HCT116 (cell line): ENCODE results near the gene SLC6A2. TPM values are rescaled to one million over a fixed set of nuclear protein-coding genes. Genes with fewer than 3 reads are reported as not detected.

Source experiments
- ATAC-seq: fragments of 200-7000 bp; cut with Tn5 transposase; 2 replicates; pipeline ENCODE4 v1.9.1; 2020; ENCODE audit warnings: mild to moderate bottlenecking, moderate library complexity
- BruUV-seq: library from RNA; stranded (reverse); fragments of 400-500 nt; replicated peaks from 2 replicates; lab custom pipeline; 2021; lab: Mats Ljungman, UMichigan
- CTCF ChIA-PET: fragments of 300-600 bp; sonication (Branson Sonifier 250); formaldehyde crosslinking; loops from one replicate; lab custom pipeline; 2021; ENCODE audit warnings: antibody characterized with exemption; lab: Charles Lee
- POLR2A ChIA-PET: fragments of 300-600, 350-600 bp; sonication (Branson Sonifier 250); formaldehyde crosslinking; loops from one replicate; lab custom pipeline; 2021; ENCODE audit warnings: antibody characterized with exemption; lab: Charles Lee
- RAD21 ChIA-PET, 2 experiments: fragments of 300-600 bp; sonication (Branson Sonifier 250); formaldehyde crosslinking; loops; one replicate each; lab custom pipeline; 2023; ENCODE audit warnings: low total read pairs in 2 of 2; ENCODE audit not compliant: uncharacterized antibody in 2 of 2, unreplicated experiment in 2 of 2, low non-redundant PET in 1 of 2; lab: Charles Lee
- DNase-seq: peaks from one replicate; pipeline ENCODE4 v3.0.0-alpha.2; 2010; ENCODE audit warnings: low read depth, low spot score
- H2AFZ ChIP-seq: fragments of 200-600 bp; shearing (Covaris generic), sonication (generic); 2 replicates; pipeline ENCODE4 v1.6.1; 2017; ENCODE audit warnings: low read depth, mixed run types, mixed read lengths, antibody characterized with exemption, low read length; ENCODE audit not compliant: poor library complexity, severe bottlenecking
- H3K27ac ChIP-seq: 2 replicates; pipeline ENCODE4 v1.5.1; 2012; ENCODE audit warnings: low read depth, low read length
- H3K27me3 ChIP-seq: fragments of 200-600 bp; sonication (generic); 2 replicates; pipeline ENCODE4 v1.6.1; 2016; ENCODE audit warnings: mixed run types, low read length, mixed read lengths; ENCODE audit not compliant: insufficient read depth
- H3K36me3 ChIP-seq, 2 experiments: fragments of 200-500 bp in 1 of 2; fragments of 200-600 bp in 1 of 2; sonication (Bioruptor generic) in 1 of 2; sonication (generic) in 1 of 2; 2 replicates each; pipeline versions ENCODE4 v1.5.1 to v1.6.1; 2014 to 2016; ENCODE audit warnings: low read length in 2 of 2, inconsistent platforms in 1 of 2, mixed read lengths in 1 of 2, mixed run types in 1 of 2; ENCODE audit not compliant: insufficient read depth in 2 of 2, control insufficient read depth in 1 of 2
- H3K4me1 ChIP-seq, 2 experiments: fragments of 200-600 bp in 1 of 2; sonication (generic) in 1 of 2; 2 replicates each; pipeline versions ENCODE4 v1.5.1 to v1.6.1; 2012 to 2017; ENCODE audit warnings: low read length in 2 of 2, inconsistent platforms in 1 of 2, mild to moderate bottlenecking in 1 of 2, mixed read lengths in 1 of 2, mixed run types in 1 of 2, moderate library complexity in 1 of 2; ENCODE audit not compliant: insufficient read depth in 2 of 2, control insufficient read depth in 1 of 2
- H3K4me2 ChIP-seq: fragments of 200-600 bp; sonication (generic); 2 replicates; pipeline ENCODE4 v1.6.1; 2017; ENCODE audit warnings: mixed run types, low read length, mixed read lengths
- H3K4me3 ChIP-seq, 2 experiments: fragments of 200-600 bp in 1 of 2; sonication (generic) in 1 of 2; replicated peaks in 1 of 2; 2 replicates each; pipeline ENCODE4 v1.5.1; 2011 to 2016; ENCODE audit warnings: low read length in 2 of 2, control low read depth in 1 of 2, low read depth in 1 of 2, mild to moderate bottlenecking in 1 of 2, mixed read lengths in 1 of 2, mixed run types in 1 of 2
- H3K79me2 ChIP-seq: fragments of 200-600 bp; sonication (generic); 2 replicates; pipeline ENCODE4 v1.6.1; 2017; ENCODE audit warnings: mild to moderate bottlenecking, mixed run types, low read length, moderate library complexity, mixed read lengths; ENCODE audit not compliant: insufficient read depth
- H3K9ac ChIP-seq: fragments of 200-600 bp; sonication (generic); 2 replicates; pipeline ENCODE4 v1.6.1; 2016; ENCODE audit warnings: low read length, mixed read lengths
- H3K9me2 ChIP-seq: fragments of 200-600 bp; sonication (generic), shearing (Covaris generic); 2 replicates; pipeline ENCODE4 v1.6.1; 2017; ENCODE audit warnings: mixed run types, mild to moderate bottlenecking, moderate library complexity; ENCODE audit not compliant: insufficient read depth
- H3K9me3 ChIP-seq, 2 experiments: fragments of 200-500 bp in 1 of 2; fragments of 200-600 bp in 1 of 2; sonication (Bioruptor generic) in 1 of 2; sonication (generic) in 1 of 2; 2 replicates each; pipeline ENCODE4 v1.6.1; 2014 to 2017; ENCODE audit warnings: low read length in 2 of 2, mixed read lengths in 2 of 2, inconsistent platforms in 1 of 2, low read depth in 1 of 2, mild to moderate bottlenecking in 1 of 2, mixed run types in 1 of 2, moderate library complexity in 1 of 2; ENCODE audit not compliant: control insufficient read depth in 1 of 2, insufficient read depth in 1 of 2
- H4K20me1 ChIP-seq: fragments of 200-600 bp; sonication (generic), shearing (Covaris generic); 2 replicates; pipeline ENCODE4 v1.6.1; 2017; ENCODE audit warnings: mixed run types, mild to moderate bottlenecking, moderate library complexity; ENCODE audit not compliant: insufficient read depth
- CBX3 ChIP-seq: IDR thresholded peaks from 2 replicates; pipeline ENCODE4 v1.6.1; 2012; ENCODE audit warnings: low read depth
- RAD21 ChIP-seq: IDR thresholded peaks from 2 replicates; pipeline ENCODE4 v1.6.1; 2012; ENCODE audit warnings: low read depth, mild to moderate bottlenecking
- SIN3A ChIP-seq: IDR thresholded peaks from 2 replicates; pipeline ENCODE4 v1.6.1; 2012; ENCODE audit warnings: low read depth
- SP1 ChIP-seq: IDR thresholded peaks from 2 replicates; pipeline ENCODE4 v1.6.1; 2012; ENCODE audit warnings: low read depth
- YY1 ChIP-seq: IDR thresholded peaks from 2 replicates; pipeline ENCODE4 v1.6.1; 2011; ENCODE audit warnings: low read length, low read depth, moderate library complexity, mild to moderate bottlenecking; ENCODE audit not compliant: insufficient replicate concordance; ENCODE audit errors: extremely low read depth
- ZFX ChIP-seq: fragments of 450-650 bp; IDR thresholded peaks from 2 replicates; pipeline ENCODE4 v1.6.1; 2017
- intact Hi-C: fragments of 100-400 bp; cut with micrococcal nuclease; formaldehyde crosslinking; loops from 2 replicates; pipeline ENCODE4 v1.10.0; 2022
- total RNA-seq: library from RNA; stranded (reverse); gene quantifications from one replicate; pipeline ENCODE4 v1.2.1, GENCODE V29; 2021; ENCODE audit not compliant: unreplicated experiment
- TF ChIP-seq, protein P1 (sequence below), 3 experiments: fragments of 200-600 bp in 1 of 3; sonication (generic) in 1 of 3; IDR thresholded peaks in 2 of 3; conservative IDR thresholded peaks in 1 of 3; 2 replicates each; pipeline ENCODE4 v1.5.1; 2012 to 2017; ENCODE audit warnings: low read depth in 2 of 3, low read length in 2 of 3, antibody characterized with exemption in 1 of 3, borderline replicate concordance in 1 of 3, control low read depth in 1 of 3, mild to moderate bottlenecking in 1 of 3, mixed read lengths in 1 of 3, mixed run types in 1 of 3, moderate library complexity in 1 of 3; ENCODE audit not compliant: insufficient read depth in 1 of 3

The SLC6A2 gene
- total RNA-seq, 1 experiment from 2014 or later = not detected

DNA sequence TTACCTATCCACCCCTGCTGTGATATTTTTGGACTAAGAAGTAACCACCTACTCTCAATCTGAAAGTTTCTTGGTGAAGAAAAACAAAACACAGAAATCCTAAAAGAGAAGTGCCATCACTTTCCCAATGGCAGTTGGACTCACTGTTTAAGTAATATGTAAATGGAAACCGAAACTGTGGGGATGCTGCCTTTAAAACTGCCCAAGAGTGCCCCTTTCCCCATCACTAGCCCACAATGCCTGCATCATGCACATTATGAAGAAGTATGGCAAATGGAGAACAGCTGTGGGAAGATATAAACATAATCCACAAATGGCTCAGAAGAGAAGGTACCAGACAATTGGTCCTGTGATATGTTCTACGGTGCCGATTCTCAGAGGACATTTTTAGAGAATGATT lies 33.5 kb upstream of the SLC6A2 start:
- no peaks in the 10 kb centered on the region for H3K79me2 ChIP-seq
- H3K4me1 ChIP-seq = peaks cover 0 to 10% of the 10 kb centered on the region in 2 experiments; a peak in 3 of 4 replicates
- DNase-seq (no peak), ATAC-seq (no peak)
- no peaks in the 10 kb centered on the region for H3K36me3 ChIP-seq
- CTCF ChIA-PET = interaction anchor here (0.9 kb wide), 1 partner anchor 17 kb away, joined by 3 read pairs; no protein-coding TSS in a partner anchor
- intact Hi-C loops = loop anchor here (5.0 kb wide), 1 partner anchor 80 kb away; no protein-coding TSS in a partner anchor
- H3K4me2 ChIP-seq = no peak overlapping the region
- H3K9ac ChIP-seq = no peak overlapping the region
- RAD21 ChIA-PET = no interaction called here
- no peak overlapping the region for H2AFZ ChIP-seq
- POLR2A ChIA-PET = no interaction called here
- no peaks in the 10 kb centered on the region for H3K9me3 ChIP-seq
- 0 out of 2 replicates have a peak, but pooled peaks cover 5% of the 10 kb centered on the region for H3K27me3 ChIP-seq
- no peaks in the 10 kb centered on the region for H4K20me1 ChIP-seq
- H3K9me2 ChIP-seq = no peaks in the 10 kb centered on the region
- TF ChIP-seq SP1 (no peak), SIN3A (no peak), YY1 (no peak), RAD21 (no peak), ZFX (no peak), CBX3 (no peak)
- TF ChIP-seq, protein P1, sequence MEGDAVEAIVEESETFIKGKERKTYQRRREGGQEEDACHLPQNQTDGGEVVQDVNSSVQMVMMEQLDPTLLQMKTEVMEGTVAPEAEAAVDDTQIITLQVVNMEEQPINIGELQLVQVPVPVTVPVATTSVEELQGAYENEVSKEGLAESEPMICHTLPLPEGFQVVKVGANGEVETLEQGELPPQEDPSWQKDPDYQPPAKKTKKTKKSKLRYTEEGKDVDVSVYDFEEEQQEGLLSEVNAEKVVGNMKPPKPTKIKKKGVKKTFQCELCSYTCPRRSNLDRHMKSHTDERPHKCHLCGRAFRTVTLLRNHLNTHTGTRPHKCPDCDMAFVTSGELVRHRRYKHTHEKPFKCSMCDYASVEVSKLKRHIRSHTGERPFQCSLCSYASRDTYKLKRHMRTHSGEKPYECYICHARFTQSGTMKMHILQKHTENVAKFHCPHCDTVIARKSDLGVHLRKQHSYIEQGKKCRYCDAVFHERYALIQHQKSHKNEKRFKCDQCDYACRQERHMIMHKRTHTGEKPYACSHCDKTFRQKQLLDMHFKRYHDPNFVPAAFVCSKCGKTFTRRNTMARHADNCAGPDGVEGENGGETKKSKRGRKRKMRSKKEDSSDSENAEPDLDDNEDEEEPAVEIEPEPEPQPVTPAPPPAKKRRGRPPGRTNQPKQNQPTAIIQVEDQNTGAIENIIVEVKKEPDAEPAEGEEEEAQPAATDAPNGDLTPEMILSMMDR (IDR thresholded peaks at IDR 0.05 in 2 of 3, conservative IDR thresholded peaks at IDR 0.05 in 1 of 3; ENCODE audit: borderline replicate concordance in 1 of 3, insufficient read depth in 1 of 3, low read depth in 2 of 3, low read length in 2 of 3) = no peak
- H3K4me3 ChIP-seq = no peak overlapping the region
- no peak overlapping the region for H3K27ac ChIP-seq
- BruUV-seq = no TSS peak
